NCI-H2227 (cell line): ENCODE measurements around the gene CHTOP.

ENCODE experiments used
- DNase-seq: peaks from one replicate; lab custom pipeline; 2025; ENCODE audit not compliant: unreplicated experiment; lab: John Stamatoyannopoulos, UW

The CHTOP gene

DNA sequence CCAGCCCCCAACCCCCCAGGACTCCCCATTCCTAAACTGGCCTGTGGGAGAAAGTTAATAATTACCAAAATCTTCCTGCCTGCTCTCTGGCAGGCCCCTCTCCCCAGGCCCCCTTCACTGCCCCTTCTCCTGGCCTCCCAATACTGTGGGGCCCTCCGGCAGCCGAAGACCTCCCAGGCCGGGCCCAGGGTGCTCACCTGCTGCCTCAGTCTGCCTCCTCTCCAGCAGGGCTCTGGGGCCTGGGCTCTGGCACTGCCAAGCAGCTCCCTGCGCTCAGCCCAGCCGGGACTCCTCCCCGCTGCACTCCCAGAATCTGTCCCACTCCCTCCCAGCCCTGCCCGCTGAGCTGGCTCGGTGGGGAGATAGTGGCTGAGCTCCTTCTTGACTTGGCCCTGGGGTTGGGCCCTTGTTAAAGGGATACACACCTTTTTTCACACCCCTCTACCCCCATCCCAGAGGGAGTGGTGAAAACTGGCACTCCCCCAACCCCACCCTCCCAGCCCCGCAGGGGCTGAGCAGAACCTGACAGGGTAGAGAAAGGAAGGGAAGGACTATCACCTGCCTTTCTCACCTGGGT lies 21.0 kb upstream of the CHTOP start, which contains the start of gene S100A16:
TSS of gene S100A16 (minus strand) at position 383 of the 577 bp plus-strand sequence. CDS start 4,986 bp downstream, outside the sequence.
- no peak for DNase-seq

DNA sequence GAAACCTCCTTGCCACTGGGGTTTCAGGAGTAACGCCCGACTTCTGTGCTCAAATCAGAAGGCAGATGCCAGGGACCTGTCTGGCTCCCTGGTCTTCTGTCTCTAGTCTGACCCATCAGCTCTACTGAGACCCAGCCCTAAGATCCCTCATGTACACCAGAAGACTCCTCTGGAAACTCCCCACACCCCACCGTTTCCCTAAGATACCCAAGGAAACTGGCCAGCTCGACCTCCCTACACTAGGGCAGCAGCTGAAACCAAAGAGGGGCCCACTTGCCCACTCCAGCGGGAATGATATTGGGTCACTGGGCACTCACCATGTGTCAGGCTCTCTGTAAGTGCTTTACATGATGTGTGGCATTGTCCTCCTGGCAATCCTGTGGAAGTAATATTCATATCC lies 20.5 kb upstream of the CHTOP start:
- no peak for DNase-seq

DNA sequence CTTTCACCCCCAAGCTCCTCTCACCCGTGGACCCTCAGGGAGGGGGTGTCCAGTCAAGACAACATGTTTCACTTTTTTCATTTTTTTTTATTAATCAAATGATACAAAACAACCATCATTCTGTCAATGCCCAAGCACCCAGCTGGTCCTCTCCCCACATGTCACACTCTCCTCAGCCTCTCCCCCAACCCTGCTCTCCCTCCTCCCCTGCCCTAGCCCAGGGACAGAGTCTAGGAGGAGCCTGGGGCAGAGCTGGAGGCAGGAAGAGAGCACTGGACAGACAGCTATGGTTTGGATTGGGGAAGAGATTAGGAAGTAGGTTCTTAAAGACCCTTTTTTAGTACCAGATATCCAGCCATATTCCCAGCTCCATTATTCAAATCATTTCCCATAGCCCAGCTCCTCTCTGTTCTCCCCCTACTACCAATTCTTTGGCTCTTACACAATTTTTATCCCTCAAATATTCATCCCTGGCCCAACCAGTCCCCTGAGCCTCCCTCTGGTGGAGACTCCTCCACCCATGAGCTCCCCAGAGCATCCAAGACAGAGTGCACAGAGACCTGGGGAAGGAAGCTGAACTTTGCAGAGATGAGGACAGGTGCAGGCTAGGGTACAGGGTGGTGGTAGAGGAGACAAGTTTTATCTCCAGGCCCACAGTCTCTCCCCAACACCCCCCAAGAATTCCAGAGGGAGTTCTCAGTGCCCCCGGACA lies 19.5 kb upstream of the CHTOP start:
- DNase-seq: no peak

DNA sequence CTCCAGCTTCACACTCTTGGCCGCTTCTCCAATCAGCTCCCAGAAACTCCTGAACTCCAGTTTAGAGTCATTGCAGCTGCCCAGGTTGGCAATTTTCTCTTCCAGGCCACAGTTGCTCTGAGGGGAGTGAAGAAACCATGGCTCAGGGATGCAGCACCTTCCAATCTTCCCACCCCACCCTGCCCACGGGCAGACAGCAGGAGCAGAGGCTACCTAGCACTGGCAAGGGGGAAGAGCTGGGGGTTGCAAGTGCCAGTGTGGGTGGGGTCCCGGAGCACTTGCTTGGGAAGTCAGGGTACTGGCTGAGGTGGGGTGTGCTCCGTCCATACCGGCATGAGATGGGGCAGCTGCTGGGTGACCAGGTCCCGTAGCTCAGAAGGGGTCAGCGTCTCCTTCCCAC lies 19.0 kb upstream of the CHTOP start:
- no peak for DNase-seq

DNA sequence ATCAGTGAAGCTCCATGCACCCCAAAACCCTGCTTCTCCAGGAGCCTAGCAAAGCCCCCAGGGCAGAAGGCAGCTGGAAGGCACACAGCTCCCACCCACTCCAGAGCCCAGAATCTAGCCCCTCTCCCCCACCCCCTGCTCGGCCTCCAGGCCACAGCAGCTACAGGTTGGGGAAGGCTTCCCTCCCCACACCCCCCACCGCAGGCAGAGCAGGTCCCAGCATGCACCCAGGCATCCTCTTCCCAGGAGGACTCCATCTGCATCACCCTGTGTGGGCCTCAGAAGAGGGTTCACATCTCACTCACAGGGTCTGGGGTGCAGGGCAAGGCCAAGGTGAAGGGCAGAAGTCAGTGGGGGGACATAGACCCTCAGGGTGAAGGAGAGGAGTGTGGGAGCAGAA lies 18.5 kb upstream of the CHTOP start:
- DNase-seq: no peak

DNA sequence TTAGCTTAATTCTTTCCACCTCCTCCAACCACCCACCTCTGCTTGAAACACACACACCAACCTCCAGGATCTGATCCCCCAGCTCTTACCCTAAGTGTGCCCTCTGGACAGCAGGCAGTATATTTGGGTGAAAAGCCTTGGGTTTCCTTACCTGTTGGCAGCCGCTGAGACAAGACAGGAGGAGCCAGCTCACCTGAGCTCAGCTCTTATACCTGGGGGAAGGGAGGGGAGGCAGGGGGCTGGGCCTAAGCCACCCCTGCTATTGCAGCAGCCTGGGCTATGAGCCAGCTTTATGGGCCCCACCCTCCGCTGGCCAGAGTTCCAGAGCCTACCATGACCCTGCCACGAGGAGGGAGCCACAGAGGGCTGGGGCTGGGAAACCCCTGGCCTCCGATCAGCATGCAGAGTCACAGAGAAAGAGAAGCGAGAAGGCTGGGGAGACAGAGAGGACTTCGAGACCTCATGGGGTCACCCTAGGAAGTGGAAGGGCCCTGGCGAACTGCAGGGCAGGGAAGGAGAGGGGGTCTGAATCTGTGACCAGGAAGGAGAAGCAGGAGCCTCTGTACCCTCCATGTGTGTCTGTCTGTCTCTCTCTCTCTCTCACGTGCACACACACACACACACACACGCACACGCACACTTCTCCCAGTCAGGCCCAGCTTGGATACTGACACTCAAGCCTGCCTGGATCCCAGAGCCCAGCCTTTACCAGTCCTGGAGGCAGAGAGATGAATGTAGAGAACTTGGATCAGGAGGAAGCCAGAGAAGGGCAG lies 17.5 kb upstream of the CHTOP start, which contains the start of gene S100A14:
TSS of gene S100A14 (minus strand) at position 182 of the 773 bp plus-strand sequence. CDS start 467 bp downstream, outside the sequence.
- DNase-seq: no peak

DNA sequence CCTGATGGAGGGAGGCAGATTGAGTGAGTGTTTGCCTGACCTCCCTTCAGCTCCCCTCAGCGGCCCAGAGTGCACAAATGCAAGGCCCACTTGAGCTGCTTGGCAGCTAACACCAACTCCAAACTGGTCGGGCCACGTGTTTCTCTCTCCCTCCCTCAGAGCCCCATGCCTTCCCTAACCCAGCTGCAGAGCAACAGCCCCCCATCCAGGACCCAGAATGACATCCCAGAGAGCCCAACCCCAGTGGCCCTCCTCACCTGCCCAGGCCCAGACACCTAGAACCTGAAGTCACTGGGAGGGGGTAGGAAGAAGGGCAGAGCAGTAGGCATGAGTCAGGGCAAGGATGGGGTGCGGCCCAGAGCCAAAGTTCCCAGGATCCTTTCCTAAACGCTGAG lies 17.0 kb upstream of the CHTOP start:
- DNase-seq: no peak

DNA sequence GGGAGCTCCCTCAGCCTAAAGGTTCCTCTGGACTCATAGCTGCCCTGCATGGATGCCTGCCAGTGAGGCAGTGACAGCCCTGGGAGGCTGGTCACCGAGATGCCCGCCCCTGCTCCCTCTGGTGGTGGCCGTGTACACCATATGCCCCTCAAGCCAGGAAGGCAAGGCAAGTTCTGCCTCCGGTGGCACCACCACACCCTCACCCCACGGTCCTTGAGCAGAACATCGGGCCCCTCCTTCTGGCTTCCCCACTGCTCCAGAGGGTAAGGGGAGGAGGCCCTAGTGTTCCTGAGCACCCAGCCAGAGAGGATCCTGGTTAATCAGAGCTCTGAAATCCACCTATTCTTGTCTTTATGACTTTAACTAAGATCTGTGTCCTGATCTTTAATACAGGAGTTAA lies 16.2 kb upstream of the CHTOP start:
- DNase-seq: peak; percentile 32

DNA sequence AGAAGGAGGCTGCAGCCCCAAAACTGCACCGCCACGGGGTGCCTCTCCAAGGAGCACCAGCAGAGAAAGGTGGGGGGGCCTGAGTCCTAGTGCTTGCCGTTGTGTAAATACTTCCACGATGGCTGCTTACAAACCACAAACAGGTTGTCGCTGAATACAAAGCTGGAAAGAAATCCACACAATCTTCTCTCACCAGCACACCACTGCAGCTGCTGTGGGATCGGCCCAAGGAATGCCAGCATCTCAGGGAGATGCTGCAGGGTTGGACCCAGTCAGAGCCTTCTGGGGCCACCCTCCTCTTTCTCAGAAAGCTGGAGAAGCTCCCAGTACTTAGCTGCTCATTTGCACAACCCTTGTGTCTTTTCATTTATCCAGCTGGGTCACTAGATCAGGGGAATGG lies 14.7 kb upstream of the CHTOP start:
- DNase-seq: no peak

DNA sequence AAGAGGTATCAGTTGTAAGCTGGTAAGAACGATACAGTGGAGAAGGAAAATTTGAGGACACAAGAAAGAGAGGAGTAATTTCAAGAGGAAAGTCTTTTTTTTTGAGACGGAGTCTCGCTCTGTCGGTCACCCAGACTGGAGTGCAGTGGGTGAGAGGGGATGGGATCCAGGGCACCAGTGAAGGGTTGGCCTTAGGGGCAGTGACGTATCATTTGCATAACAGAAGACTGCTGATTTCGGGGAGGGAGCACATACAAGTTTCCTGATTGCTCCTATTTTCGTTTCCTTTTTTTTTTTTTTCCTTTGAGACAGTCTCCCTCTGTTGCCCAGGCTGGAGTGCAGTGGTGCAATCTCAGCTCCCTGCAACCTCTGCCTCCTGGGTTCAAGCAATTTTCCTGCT lies 10.8 kb upstream of the CHTOP start:
- DNase-seq: no peak

DNA sequence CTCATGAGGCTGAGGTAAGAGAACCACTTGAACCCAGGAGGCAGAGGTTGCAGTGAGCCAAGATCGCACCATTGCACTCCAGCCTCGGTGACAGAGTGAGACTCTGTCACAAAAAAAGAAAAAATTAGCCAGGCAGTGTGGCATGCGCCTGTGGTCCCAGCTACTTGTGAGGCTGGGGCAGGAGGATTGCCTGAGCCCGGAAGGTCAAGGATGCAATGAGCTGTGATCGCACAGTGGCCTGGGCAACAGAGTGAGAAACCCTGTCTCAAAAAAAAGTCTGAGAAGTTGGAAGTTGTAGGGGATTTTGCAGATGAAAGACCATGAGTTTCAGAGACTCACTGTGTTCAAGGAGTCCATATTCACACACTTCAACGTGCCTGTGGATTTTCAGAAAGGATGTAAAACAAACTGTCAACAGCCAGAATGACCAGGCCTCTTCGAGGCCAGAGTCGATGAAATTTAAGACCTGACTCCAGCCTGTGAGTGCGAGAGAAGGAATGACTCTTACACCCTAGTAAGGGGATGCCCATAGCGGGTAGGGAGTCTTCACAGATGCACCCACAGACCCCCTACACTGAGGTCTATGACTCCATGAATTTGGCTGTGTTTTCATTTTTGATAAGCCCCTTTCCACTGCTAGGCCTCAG lies 8.8 kb upstream of the CHTOP start:
- DNase-seq: no peak

DNA sequence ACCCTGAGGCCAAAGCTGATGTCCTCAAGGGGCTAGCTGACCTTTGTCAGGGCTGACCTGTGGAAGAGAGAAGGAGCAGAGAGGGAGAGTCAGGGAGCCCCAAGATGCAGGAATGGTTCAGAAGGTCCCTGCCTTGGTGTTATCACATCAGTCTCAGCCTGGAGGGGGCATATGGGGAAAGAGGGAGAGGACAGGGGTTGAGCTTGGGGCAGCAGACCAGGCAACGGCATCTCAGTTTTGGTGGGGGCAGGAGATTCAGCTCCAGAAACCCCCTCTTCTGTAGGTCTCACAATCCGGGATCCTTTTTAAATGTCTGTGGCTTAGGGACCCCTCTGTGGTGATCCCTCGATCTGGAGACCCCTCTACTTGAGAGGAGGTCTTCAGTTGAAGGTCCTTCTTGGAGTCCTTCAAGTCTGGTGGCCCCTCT lies 7.4 kb upstream of the CHTOP start:
- DNase-seq: no peak

DNA sequence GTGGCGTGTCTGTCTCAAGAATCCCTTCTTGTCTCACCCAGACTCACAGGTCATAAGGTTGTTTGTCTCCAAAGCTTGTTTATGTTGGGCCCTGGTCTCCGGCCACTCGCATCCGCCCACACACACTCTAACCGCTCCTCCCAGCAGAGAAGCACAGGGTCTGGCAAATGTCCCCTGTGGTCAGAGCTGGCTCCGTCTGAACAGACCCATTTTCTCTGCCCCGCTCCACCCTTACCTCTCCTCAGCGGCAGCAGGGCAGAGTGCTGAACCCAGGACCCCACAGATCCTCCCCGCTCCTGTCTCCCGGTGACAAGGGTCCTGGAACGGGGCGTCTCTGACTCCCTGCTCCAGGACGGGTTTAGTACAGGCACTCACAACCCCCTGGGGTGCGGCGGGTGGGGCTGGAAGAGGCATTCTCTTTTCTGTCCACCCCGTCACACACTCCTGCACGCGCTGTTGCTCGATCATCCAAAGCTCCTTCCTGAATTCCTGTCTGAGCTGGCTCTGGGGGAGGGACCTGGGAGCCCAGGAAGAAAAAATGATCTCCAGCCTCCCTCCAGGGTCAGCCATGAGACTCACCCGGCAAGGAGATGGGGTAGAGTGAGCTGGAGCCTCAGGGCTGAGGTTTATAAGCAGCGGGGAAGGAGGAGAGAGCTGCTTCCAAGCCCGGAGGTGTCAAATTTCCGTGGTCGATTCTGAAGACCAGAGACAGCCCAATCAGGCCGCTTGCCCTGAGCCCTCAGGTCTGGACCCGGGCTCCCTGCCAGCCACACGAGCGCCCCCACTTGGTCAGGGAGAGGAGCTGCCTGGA lies 6.8 kb upstream of the CHTOP start, which contains the start of gene S100A13:
TSS of gene S100A13 (minus strand) at position 602 of the 811 bp plus-strand sequence. CDS start 1,033 bp downstream, outside the sequence.
- DNase-seq: no peak

DNA sequence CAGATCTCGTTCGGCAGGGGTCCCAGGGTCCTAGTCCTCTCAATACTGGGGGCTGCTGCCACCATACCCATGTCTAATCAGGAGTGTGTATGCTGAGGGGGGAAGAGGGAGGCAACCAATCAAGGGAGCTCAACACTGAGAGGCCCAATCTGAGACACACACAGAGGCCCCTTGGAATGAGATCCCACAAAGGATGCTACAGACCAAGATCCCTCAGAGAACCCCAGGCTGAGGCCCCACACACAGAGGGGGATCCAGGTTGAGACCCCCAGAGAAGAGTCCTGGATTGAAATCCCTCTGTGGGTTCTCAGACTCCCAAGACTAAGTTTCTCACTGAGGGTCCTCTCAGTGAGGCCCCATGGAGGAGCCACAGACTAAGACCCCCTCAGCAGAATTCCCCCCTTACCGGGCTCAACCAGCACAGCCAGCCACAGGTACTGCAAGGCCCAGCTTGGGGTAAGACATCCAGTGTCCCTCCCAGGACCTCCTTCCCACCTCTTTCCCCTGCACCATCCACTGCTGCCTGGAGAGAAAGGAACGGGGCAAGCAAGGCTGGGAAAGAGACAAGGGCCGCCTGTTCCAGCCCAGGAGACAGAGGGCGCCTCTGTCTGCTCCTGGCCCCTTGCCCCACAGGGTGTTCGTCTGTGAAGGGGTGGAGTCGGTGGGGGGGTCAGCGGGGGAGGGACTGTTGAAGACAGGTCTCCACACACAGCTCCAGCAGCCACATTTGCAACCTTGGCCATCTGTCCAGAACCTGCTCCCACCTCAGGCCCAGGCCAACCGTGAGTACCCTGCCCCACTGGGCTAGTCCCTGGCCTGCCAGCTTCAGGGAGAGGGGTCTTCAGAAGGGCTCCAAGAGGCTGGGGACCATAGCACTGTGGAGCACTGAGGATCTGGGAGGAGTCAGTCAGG lies 5.9 kb upstream of the CHTOP start, which contains the start of gene S100A1:
TSS of gene S100A1 (plus strand) at position 720 of the 912 bp plus-strand sequence. CDS start 2,088 bp downstream, outside the sequence.
- no peak for DNase-seq

DNA sequence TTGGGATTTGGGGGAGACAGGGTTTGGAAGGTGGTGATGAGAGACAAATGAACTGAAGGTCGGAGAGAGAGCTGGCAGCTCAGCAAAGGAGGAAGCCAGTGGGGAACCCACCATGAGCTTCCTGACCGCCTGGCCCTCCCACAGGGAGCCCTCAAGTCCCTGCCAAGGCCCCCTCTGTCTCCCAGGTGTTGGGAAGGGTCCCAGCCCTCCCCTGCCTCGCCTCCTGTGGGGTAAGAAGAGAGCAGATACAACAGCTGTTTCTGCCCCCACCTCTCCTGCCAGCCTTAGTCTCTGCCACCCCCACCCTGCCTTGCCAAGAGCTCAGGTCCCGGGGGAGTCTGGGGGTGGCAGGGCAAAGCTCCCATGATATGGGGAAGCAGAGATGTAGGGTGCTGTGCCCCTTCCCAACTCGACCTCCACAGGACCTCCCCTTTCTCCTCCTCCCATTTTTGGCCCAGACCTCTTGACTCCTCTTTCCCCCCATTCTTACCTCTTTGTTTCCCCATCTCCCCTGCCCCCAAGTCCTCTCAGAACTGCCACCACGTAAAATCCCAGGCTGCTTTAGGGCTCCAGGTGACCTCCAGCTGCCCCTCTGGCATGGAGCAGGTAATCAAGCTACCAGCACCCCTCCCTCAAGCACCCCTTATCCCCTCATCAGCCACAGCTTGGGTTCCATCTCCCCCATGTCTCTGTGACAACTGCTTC lies 5.1 kb upstream of the CHTOP start:
- DNase-seq: no peak

DNA sequence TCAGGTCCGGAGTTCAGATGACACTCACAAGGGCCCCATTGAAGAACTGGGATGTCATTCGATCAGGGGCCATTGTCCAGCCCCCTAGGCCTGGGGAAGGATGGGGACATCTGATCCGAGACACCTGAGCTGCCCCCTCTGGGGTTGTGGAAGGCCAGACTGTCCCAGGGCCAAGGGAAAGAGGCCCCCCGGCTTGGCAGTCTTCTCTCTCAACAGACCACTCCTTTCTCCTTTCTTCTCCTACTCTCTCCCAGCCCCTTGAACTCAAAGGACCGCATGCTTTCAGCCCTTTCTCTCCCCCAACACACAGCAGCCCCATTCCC lies 4.6 kb upstream of the CHTOP start:
- DNase-seq: no peak

DNA sequence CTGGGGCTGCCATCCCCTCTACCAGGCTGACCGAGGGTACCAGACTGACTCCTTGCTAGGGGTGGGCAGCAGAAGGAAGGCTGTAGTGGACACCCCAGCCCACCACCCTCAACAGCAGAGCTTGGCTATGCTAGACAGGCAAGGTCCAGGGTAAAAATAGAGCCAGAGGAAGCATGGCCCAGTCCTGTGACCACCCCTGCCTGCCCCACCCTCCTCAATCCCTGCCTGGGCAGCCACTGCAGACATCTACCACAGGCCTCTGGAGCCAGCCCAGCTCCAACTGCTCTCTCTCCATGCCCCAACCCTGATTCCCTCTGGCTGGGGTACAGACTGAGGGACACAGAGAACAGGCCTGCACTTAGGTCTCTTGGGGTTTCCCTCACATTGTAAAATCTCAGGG lies 3.9 kb upstream of the CHTOP start:
- no peak for DNase-seq

DNA sequence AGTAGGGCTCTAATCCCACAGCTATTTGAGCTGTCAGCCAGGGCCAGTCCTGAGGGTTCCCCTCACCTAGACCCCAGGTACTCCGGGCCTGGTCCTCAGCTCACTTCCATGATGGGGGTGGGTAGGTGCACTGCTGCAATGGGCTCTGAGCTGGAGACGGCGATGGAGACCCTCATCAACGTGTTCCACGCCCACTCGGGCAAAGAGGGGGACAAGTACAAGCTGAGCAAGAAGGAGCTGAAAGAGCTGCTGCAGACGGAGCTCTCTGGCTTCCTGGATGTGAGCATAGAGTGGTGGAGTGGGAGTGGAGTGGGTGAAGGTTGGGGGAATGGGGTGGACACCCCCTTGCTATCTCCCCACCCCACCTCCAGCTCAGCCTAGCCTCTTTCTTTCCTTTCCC lies 3.5 kb upstream of the CHTOP start:
- DNase-seq: no peak
